Parathyroid adenoma (tissue), 2 donors: ENCODE results near the gene HSPA1L.
"Not testable (repeated sequence)": the region's sequence is repeated elsewhere in the genome, so short reads cannot be mapped to it uniquely, and the experiment has no call there.

Experiments
- H2AFZ ChIP-seq: fragments of 300-600 bp; sonication (generic); one replicate; pipeline ENCODE4 v1.7.0; 2017; ENCODE audit warnings: antibody characterized with exemption, mild to moderate bottlenecking
- H3K27ac ChIP-seq: fragments of 300-600 bp; sonication (generic); one replicate; pipeline ENCODE4 v1.7.0; 2017
- H3K27me3 ChIP-seq: fragments of 300-600 bp; sonication (generic); one replicate; pipeline ENCODE4 v1.7.0; 2017; ENCODE audit warnings: low read length; ENCODE audit not compliant: control insufficient read depth, insufficient read depth
- H3K36me3 ChIP-seq: fragments of 300-600 bp; sonication (generic); one replicate; pipeline ENCODE4 v1.7.0; 2017; ENCODE audit warnings: low read length; ENCODE audit not compliant: control insufficient read depth, insufficient read depth
- H3K4me1 ChIP-seq: fragments of 300-600 bp; sonication (generic); one replicate; pipeline ENCODE4 v1.7.0; 2017; ENCODE audit warnings: control low read depth
- H3K4me2 ChIP-seq: fragments of 300-600 bp; sonication (generic); one replicate; pipeline ENCODE4 v1.7.0; 2017; ENCODE audit warnings: low read length
- H3K4me3 ChIP-seq: fragments of 300-600 bp; sonication (generic); one replicate; pipeline ENCODE4 v1.7.0; 2017; ENCODE audit warnings: low read depth, low read length
- H3K79me2 ChIP-seq: fragments of 300-600 bp; sonication (generic); one replicate; pipeline ENCODE4 v1.7.0; 2017; ENCODE audit warnings: control low read depth
- H3K9ac ChIP-seq: fragments of 300-600 bp; sonication (generic); one replicate; pipeline ENCODE4 v1.7.0; 2017; ENCODE audit warnings: mild to moderate bottlenecking
- H3K9me3 ChIP-seq: fragments of 300-600 bp; sonication (generic); one replicate; pipeline ENCODE4 v1.7.0; 2017; ENCODE audit warnings: low read length; ENCODE audit not compliant: control insufficient read depth
- CTCF ChIP-seq: fragments of 300-600 bp; sonication (generic); IDR thresholded peaks from one replicate; pipeline ENCODE4 v1.7.0; 2017; ENCODE audit warnings: antibody characterized with exemption, mild to moderate bottlenecking
- donor health status: primary hyperparathyroidism.

Gene HSPA1L

GRCh38 chr6:31827286-31828079 is 12.4 kb upstream of the HSPA1L start, which contains the start of gene HSPA1B:
Gene HSPA1B (plus strand): TSS chr6:31827738. CDS start chr6:31827951, 213 bp downstream.
- Histone ChIP-seq H3K79me2 (peaks cover 26% of the 10 kb centered on the region), H3K4me1 (peaks cover 25% of the 10 kb centered on the region), H3K4me3 (peak within 1 kb of the TSS; percentile 98), H2AFZ (peak within 1 kb of the TSS; percentile 86), H3K4me2 (peak within 1 kb of the TSS; percentile 92), H3K36me3 (no peaks in the 10 kb centered on the region), H3K27me3 (no peaks in the 10 kb centered on the region), H3K9me3 (no peaks in the 10 kb centered on the region), H3K27ac (peak within 1 kb of the TSS; percentile 98), H3K9ac (peak within 1 kb of the TSS; percentile 34)
- TF ChIP-seq CTCF: peak; percentile 7

- Histone ChIP-seq H3K9me3 (no peaks in the 10 kb centered on the region), H3K4me1 (peaks cover 25% of the 10 kb centered on the region), H3K36me3 (no peaks in the 10 kb centered on the region), H3K27me3 (no peaks in the 10 kb centered on the region), H3K4me2 (peak overlapping the region; percentile 92), H3K9ac (peak overlapping the region; percentile 34), H2AFZ (peak overlapping the region; percentile 86), H3K79me2 (peaks cover 21% of the 10 kb centered on the region), H3K27ac (peak overlapping the region; percentile 98), H3K4me3 (peak overlapping the region; percentile 98)
- TF ChIP-seq CTCF: no peak
Observed at GRCh38 chr6:31826793-31827285, 11.8 kb upstream of the HSPA1L start.

- peaks cover 23% of the 10 kb centered on the region for H3K4me1 ChIP-seq
- peaks cover 8% of the 10 kb centered on the region for H3K79me2 ChIP-seq
- H3K9ac ChIP-seq: no peak overlapping the region
- H3K4me3 ChIP-seq: peak overlapping the region; percentile 98
- H3K27ac ChIP-seq: peak overlapping the region; percentile 98
- peak overlapping the region; percentile 86 for H2AFZ ChIP-seq
- peak overlapping the region; percentile 92 for H3K4me2 ChIP-seq
- no peaks in the 10 kb centered on the region for H3K36me3 ChIP-seq
- no peak for TF ChIP-seq CTCF
- H3K27me3 ChIP-seq: no peaks in the 10 kb centered on the region
- no peaks in the 10 kb centered on the region for H3K9me3 ChIP-seq
Observed at GRCh38 chr6:31825553-31825952, 10.5 kb upstream of the HSPA1L start.

GRCh38 chr6:31823592-31824196 is 8.6 kb upstream of the HSPA1L start:
- not testable (repeated sequence) for H3K79me2 ChIP-seq, H3K4me2 ChIP-seq, H3K36me3 ChIP-seq, H3K27me3 ChIP-seq, H3K9me3 ChIP-seq, H3K9ac ChIP-seq, H2AFZ ChIP-seq, H3K4me3 ChIP-seq
- peaks cover 23% of the 10 kb centered on the region for H3K4me1 ChIP-seq
- H3K27ac ChIP-seq: peak overlapping the region; percentile 98

- peak overlapping the region; percentile 46 for H3K9ac ChIP-seq
- peak overlapping the region; percentile 99 for H3K4me2 ChIP-seq
- peaks cover 23% of the 10 kb centered on the region for H3K4me1 ChIP-seq
- no peak for TF ChIP-seq CTCF
- no peaks in the 10 kb centered on the region for H3K9me3 ChIP-seq
- H3K27ac ChIP-seq: peak overlapping the region; percentile 98
- no peaks in the 10 kb centered on the region for H3K27me3 ChIP-seq
- no peaks in the 10 kb centered on the region for H3K36me3 ChIP-seq
- no peaks in the 10 kb centered on the region for H3K79me2 ChIP-seq
- H2AFZ ChIP-seq: peak overlapping the region; percentile 77
- peak overlapping the region; percentile 94 for H3K4me3 ChIP-seq
Observed at GRCh38 chr6:31822036-31822821, 7.1 kb upstream of the HSPA1L start.
